ENCODE results near the gene SLC25A25. TPM values are rescaled to one million over a fixed set of nuclear protein-coding genes. Genes with fewer than 3 reads are reported as not detected.

SLC25A25 gene
- total and polyA plus RNA-seq, 9 of the 15 experiments (the other 6 are each of a cell fraction or from before 2014, with no cell fraction given), result 0.07 to 35.9 (median 23.2) TPM

GRCh38 chr9:128098297-128099230, 30.5 kb downstream of the SLC25A25 start (continued):
- TF ChIP-seq NKRF (IDR thresholded peaks at IDR 0.05; ENCODE audit: borderline replicate concordance) (no peak; the same call in 1 of the 2 replicates), TCFL5 (CRISPR knock-in tag; conservative IDR thresholded peaks at IDR 0.05) (no peak), NCOA1 (IDR thresholded peaks at IDR 0.05; ENCODE audit: low read depth) (no peak), DDX20 (tag; IDR thresholded peaks at IDR 0.05; ENCODE audit: low read depth) (no peak), FIP1L1 (IDR thresholded peaks at IDR 0.05; ENCODE audit: low read depth, low read length, poor library complexity, severe bottlenecking) (no peak), FOXJ3 (CRISPR knock-in tag; IDR thresholded peaks at IDR 0.05) (no peak), CHAMP1 (IDR thresholded peaks at IDR 0.05) (no peak), HMGN3 (IDR thresholded peaks at IDR 0.05; ENCODE audit: borderline replicate concordance, extremely low read depth, insufficient read length, low read depth, low read length) (no peak), DIDO1 (tag; IDR thresholded peaks at IDR 0.05; ENCODE audit: low read depth) (no peak), NUFIP1 (IDR thresholded peaks at IDR 0.05; ENCODE audit: partially characterized antibody) (no peak), RBM25 (IDR thresholded peaks at IDR 0.05; ENCODE audit: low read depth, low read length, severe bottlenecking) (no peak), RBM14 (IDR thresholded peaks at IDR 0.05; ENCODE audit: borderline replicate concordance, insufficient read depth, low read depth, low read length) (no peak), GABPB2 (CRISPR knock-in tag; conservative IDR thresholded peaks at IDR 0.05) (no peak), ZNF280A (IDR thresholded peaks at IDR 0.05; ENCODE audit: low read depth, partially characterized antibody) (no peak), DPF2 (IDR thresholded peaks at IDR 0.05) (no peak), PPARD (CRISPR knock-in tag; IDR thresholded peaks at IDR 0.05) (no peak), SNAPC5 (CRISPR knock-in tag; IDR thresholded peaks at IDR 0.05) (no peak), DEAF1 (CRISPR knock-in tag; IDR thresholded peaks at IDR 0.05) (no peak)
